IMR-90 (cell line): ENCODE measurements around the gene CD96. TPM values are rescaled to one million over a fixed set of nuclear protein-coding genes. Genes with fewer than 3 reads are reported as not detected.

Experiments
- ATAC-seq: fragments of 200-7000 bp; cut with Tn5 transposase; 2 replicates; pipeline ENCODE4 v1.9.1; 2020; ENCODE audit warnings: low read depth, mild to moderate bottlenecking, moderate library complexity
- BruUV-seq: library from RNA; stranded (reverse); fragments of 400-500 nt; replicated peaks from 2 replicates; lab custom pipeline; 2021; lab: Mats Ljungman, UMichigan
- CTCF ChIA-PET: fragments of 300-600 bp; formaldehyde crosslinking; extraction: SDS; loops from one replicate; lab custom pipeline; 2021; ENCODE audit warnings: antibody characterized with exemption; lab: Yijun Ruan, JAX
- POLR2A ChIA-PET: fragments of 300-600 bp; sonication (Branson Sonifier 250); formaldehyde crosslinking; loops from one replicate; lab custom pipeline; 2022; ENCODE audit warnings: antibody characterized with exemption; ENCODE audit not compliant: unreplicated experiment; lab: Charles Lee
- DNase-seq: peaks from one replicate; pipeline ENCODE4 v3.0.0; 2013
- H2AFZ ChIP-seq: replicated peaks from 2 replicates; pipeline ENCODE3; 2013; ENCODE audit warnings: low read length, mild to moderate bottlenecking; ENCODE audit not compliant: poor library complexity
- H2AK5ac ChIP-seq: 2 replicates; pipeline ENCODE4 v1.6.1; 2013; ENCODE audit warnings: low read depth, low read length, inconsistent platforms
- H2AK9ac ChIP-seq: replicated peaks from 2 replicates; pipeline ENCODE3; 2013; ENCODE audit warnings: mild to moderate bottlenecking, low read depth, low read length, moderate library complexity; ENCODE audit not compliant: poor library complexity
- H2BK120ac ChIP-seq: 2 replicates; pipeline ENCODE4 v1.6.1; 2013; ENCODE audit warnings: low read depth, low read length, inconsistent platforms
- H2BK15ac ChIP-seq: 3 replicates; pipeline ENCODE4 v1.6.1; 2013; ENCODE audit warnings: low read depth, low read length, inconsistent platforms
- H2BK20ac ChIP-seq: 2 replicates; pipeline ENCODE4 v1.6.1; 2013; ENCODE audit warnings: low read depth, mild to moderate bottlenecking, inconsistent platforms, low read length, moderate library complexity
- H2BK5ac ChIP-seq: 2 replicates; pipeline ENCODE4 v1.6.1; 2013; ENCODE audit warnings: mild to moderate bottlenecking, low read depth, low read length, inconsistent platforms; ENCODE audit not compliant: poor library complexity, severe bottlenecking
- H3K14ac ChIP-seq: replicated peaks from 2 replicates; pipeline ENCODE4 v1.6.1; 2013; ENCODE audit warnings: low read depth, low read length, inconsistent platforms
- H3K18ac ChIP-seq: 2 replicates; pipeline ENCODE4 v1.6.1; 2013; ENCODE audit warnings: low read depth, low read length, control low read depth
- H3K23ac ChIP-seq: 2 replicates; pipeline ENCODE4 v1.6.1; 2013; ENCODE audit warnings: low read depth, low read length, inconsistent platforms
- H3K27ac ChIP-seq: 2 replicates; pipeline ENCODE4 v1.5.1; 2013; ENCODE audit warnings: mild to moderate bottlenecking, control low read depth, low read length; ENCODE audit not compliant: insufficient read depth
- H3K27me3 ChIP-seq: 2 replicates; pipeline ENCODE4 v1.6.1; 2013; ENCODE audit warnings: low read length; ENCODE audit not compliant: control insufficient read depth, insufficient read depth
- H3K36me3 ChIP-seq: 2 replicates; pipeline ENCODE4 v1.6.1; 2013; ENCODE audit warnings: low read length, mixed read lengths; ENCODE audit not compliant: control insufficient read depth, insufficient read depth
- H3K4ac ChIP-seq: 2 replicates; pipeline ENCODE4 v1.6.1; 2013; ENCODE audit warnings: low read depth, low read length, inconsistent platforms
- H3K4me1 ChIP-seq: 2 replicates; pipeline ENCODE4 v1.6.1; 2013; ENCODE audit warnings: low read length, mixed read lengths; ENCODE audit not compliant: control insufficient read depth, insufficient read depth
- H3K4me2 ChIP-seq: 2 replicates; pipeline ENCODE4 v1.6.1; 2013; ENCODE audit warnings: low read depth, mild to moderate bottlenecking, control low read depth, low read length, moderate library complexity
- H3K4me3 ChIP-seq: 2 replicates; pipeline ENCODE4 v1.5.1; 2013; ENCODE audit warnings: low read depth, mild to moderate bottlenecking, control low read depth, low read length, moderate library complexity; ENCODE audit not compliant: insufficient read depth
- H3K56ac ChIP-seq: 2 replicates; pipeline ENCODE4 v1.6.1; 2013; ENCODE audit warnings: low read length, inconsistent platforms; ENCODE audit not compliant: insufficient read depth; ENCODE audit errors: extremely low read depth
- H3K79me1 ChIP-seq, 2 experiments: 2 replicates each; pipeline ENCODE4 v1.6.1; 2013; ENCODE audit warnings: low read length in 2 of 2, inconsistent platforms in 1 of 2, low read depth in 1 of 2
- H3K9ac ChIP-seq: 2 replicates; pipeline ENCODE4 v1.6.1; 2013; ENCODE audit warnings: low read depth, low read length, control low read depth
- H3K9me1 ChIP-seq: 2 replicates; pipeline ENCODE4 v1.6.1; 2013; ENCODE audit warnings: low read length, inconsistent platforms; ENCODE audit not compliant: insufficient read depth
- H3K9me3 ChIP-seq: 2 replicates; pipeline ENCODE4 v1.6.1; 2013; ENCODE audit warnings: low read length; ENCODE audit not compliant: control insufficient read depth, insufficient read depth
- H4K20me1 ChIP-seq: 2 replicates; pipeline ENCODE4 v1.6.1; 2013; ENCODE audit warnings: low read length, inconsistent platforms; ENCODE audit not compliant: insufficient read depth
- H4K5ac ChIP-seq: 2 replicates; pipeline ENCODE4 v1.6.1; 2013; ENCODE audit warnings: mild to moderate bottlenecking, low read depth, low read length, control low read depth
- H4K8ac ChIP-seq, 2 experiments: 2 replicates each; pipeline ENCODE4 v1.6.1; 2013; ENCODE audit warnings: low read depth in 2 of 2, low read length in 2 of 2, control low read depth in 1 of 2, inconsistent platforms in 1 of 2
- H4K91ac ChIP-seq: 2 replicates; pipeline ENCODE4 v1.6.1; 2013; ENCODE audit warnings: low read depth, low read length, inconsistent platforms; ENCODE audit not compliant: insufficient read depth
- BHLHE40 ChIP-seq: fragments of 150-350 bp; IDR thresholded peaks from 2 replicates; pipeline ENCODE4 v1.6.1; 2016; ENCODE audit warnings: mild to moderate bottlenecking, low read depth, low read length
- CEBPB ChIP-seq: IDR thresholded peaks from 2 replicates; pipeline ENCODE4 v1.6.1; 2012; ENCODE audit warnings: low read depth, low read length, improper control_type of control experiment
- CHD1 ChIP-seq: IDR thresholded peaks from 2 replicates; pipeline ENCODE4 v1.6.1; 2012; ENCODE audit warnings: low read depth, low read length, improper control_type of control experiment
- FOS ChIP-seq: fragments of 150-350 bp; IDR thresholded peaks from 2 replicates; pipeline ENCODE4 v1.6.1; 2016; ENCODE audit warnings: low read depth, low read length
- MAFK ChIP-seq: IDR thresholded peaks from 2 replicates; pipeline ENCODE4 v1.6.1; 2012; ENCODE audit warnings: low read depth, low read length, improper control_type of control experiment
- MAZ ChIP-seq: IDR thresholded peaks from 2 replicates; pipeline ENCODE4 v1.6.1; 2012; ENCODE audit warnings: low read depth, mild to moderate bottlenecking, low read length, improper control_type of control experiment, moderate library complexity, borderline replicate concordance
- MXI1 ChIP-seq: IDR thresholded peaks from 2 replicates; pipeline ENCODE4 v1.6.1; 2012; ENCODE audit warnings: low read depth, mild to moderate bottlenecking, low read length, moderate library complexity, borderline replicate concordance
- NFE2L2 ChIP-seq: fragments of 150-350 bp; IDR thresholded peaks from 2 replicates; pipeline ENCODE4 v1.6.1; 2016; ENCODE audit warnings: low read depth, mild to moderate bottlenecking, low read length
- POLR2A ChIP-seq: IDR thresholded peaks from 2 replicates; pipeline ENCODE4 v1.6.1; 2012; ENCODE audit warnings: mild to moderate bottlenecking, low read depth, low read length
- RAD21 ChIP-seq: IDR thresholded peaks from 2 replicates; pipeline ENCODE4 v1.6.1; 2012; ENCODE audit warnings: low read length, improper control_type of control experiment
- RCOR1 ChIP-seq: IDR thresholded peaks from 2 replicates; pipeline ENCODE4 v1.6.1; 2012; ENCODE audit warnings: mild to moderate bottlenecking, low read length, improper control_type of control experiment; ENCODE audit not compliant: insufficient replicate concordance
- RFX5 ChIP-seq: IDR thresholded peaks from 2 replicates; pipeline ENCODE4 v1.8.0; 2012; ENCODE audit warnings: low read depth, mild to moderate bottlenecking, low read length, moderate library complexity
- SMC3 ChIP-seq: fragments of 150-350 bp; IDR thresholded peaks from 2 replicates; pipeline ENCODE4 v1.6.1; 2016; ENCODE audit warnings: low read depth, mild to moderate bottlenecking, antibody characterized with exemption, low read length, moderate library complexity
- WGBS, 2 experiments: methylation state at CpG; one replicate each; pipeline versions ENCODE4 v1.1.5 to v1.1.7; 2013; ENCODE audit warnings: missing lambda C conversion rate in 2 of 2; ENCODE audit not compliant: insufficient read length in 1 of 2; ENCODE audit errors: extremely low coverage in 2 of 2; 5-methylcytosine and 5-hydroxymethylcytosine counted together
- dilution Hi-C: fragments of 300-500 bp; cut with HindIII; formaldehyde crosslinking; loops from one replicate; pipeline ENCODE4 v1.14.3; 2018; ENCODE audit warnings: low sequenced_read_pairs; ENCODE audit not compliant: unreplicated experiment
- in situ Hi-C: fragments of 300-500 bp; cut with MboI; formaldehyde crosslinking; loops from 3 replicates; pipeline ENCODE4 v1.14.3; 2019; ENCODE audit warnings: low sequenced_read_pairs, inconsistent platforms, mixed read lengths
- intact Hi-C: fragments of 100-400 bp; cut with micrococcal nuclease; formaldehyde crosslinking; loops from 2 replicates; pipeline ENCODE4 v1.10.0; 2022
- polyA plus RNA-seq, 3 experiments: library from polyadenylated mRNA; depleted of rRNA; stranded (reverse); fragments of >200 nt; gene quantifications; 2 replicates each; pipeline ENCODE4 v1.2.3, GENCODE V29; 2012; ENCODE audit warnings: low replicate concordance in 1 of 3
- total RNA-seq: library from RNA; depleted of rRNA; stranded (reverse); fragments of >200 nt; gene quantifications from 2 replicates; pipeline ENCODE4 v1.2.3, GENCODE V29; 2012
- TF ChIP-seq, protein P1 (sequence below): fragments of 150-350 bp; IDR thresholded peaks from 2 replicates; pipeline ENCODE4 v1.6.1; 2016; ENCODE audit warnings: low read depth, mild to moderate bottlenecking, low read length, moderate library complexity, borderline replicate concordance
- TF ChIP-seq, protein P2 (sequence below): fragments of 150-350 bp; IDR thresholded peaks from 2 replicates; pipeline ENCODE4 v1.6.1; 2017; ENCODE audit warnings: mild to moderate bottlenecking, antibody characterized with exemption, low read length, low read depth
- TF ChIP-seq, protein P3 (sequence below): conservative IDR thresholded peaks from 2 replicates; pipeline ENCODE4 v1.5.1; 2012; ENCODE audit warnings: mild to moderate bottlenecking, low read depth, low read length, improper control_type of control experiment

CD96 gene
- total and polyA plus RNA-seq, 2 of the 4 experiments (the other 2 are of a cell fraction) = 0.05 to 0.18 TPM

DNA sequence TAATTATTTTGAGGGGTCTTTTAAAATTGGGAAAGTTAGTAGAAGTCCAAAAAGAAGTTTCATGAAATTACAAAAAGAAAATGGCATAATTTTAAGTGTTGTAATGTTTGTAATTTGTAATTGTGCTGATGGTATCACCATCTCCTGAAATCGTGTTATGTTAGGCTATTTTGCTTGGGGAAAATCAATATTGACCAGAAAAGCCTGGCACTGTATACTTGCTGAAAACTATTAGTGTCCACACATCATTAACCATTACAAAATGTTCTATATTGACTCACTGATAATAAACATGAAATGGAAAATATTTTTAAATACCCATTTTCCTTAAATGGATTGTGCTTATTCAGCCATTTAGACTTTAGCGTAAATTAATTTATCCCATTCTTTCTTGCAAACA lies 93.4 kb downstream of the CD96 start:
- Histone ChIP-seq H2AFZ (no peak overlapping the region), H3K4ac (no peak overlapping the region), H4K91ac (no peak overlapping the region), H2BK120ac (no peak overlapping the region), H3K4me1 (no peaks in the 10 kb centered on the region), H2BK20ac (no peak overlapping the region), H3K23ac (no peak overlapping the region), H2AK5ac (no peak overlapping the region), H3K9me3 (no peaks in the 10 kb centered on the region), H3K9ac (no peak overlapping the region), H2BK5ac (no peak overlapping the region), H3K36me3 (no peaks in the 10 kb centered on the region), H2BK15ac (no peak overlapping the region), H3K56ac (no peak overlapping the region), H3K27me3 (no peaks in the 10 kb centered on the region), H3K27ac (no peak overlapping the region), H3K4me2 (no peak overlapping the region), H2AK9ac (no peak overlapping the region), H3K9me1 (no peaks in the 10 kb centered on the region), H4K5ac (no peak overlapping the region), H3K4me3 (no peak overlapping the region), H3K79me1 (no peaks in the 10 kb centered on the region), H3K14ac (no peak overlapping the region), H3K18ac (no peak overlapping the region), H4K20me1 (no peaks in the 10 kb centered on the region), H4K8ac (no peak overlapping the region)
- in situ Hi-C loops = no loop called here
- ATAC-seq = no peak
- BruUV-seq = no TSS peak
- TF ChIP-seq MAFK (no peak), BHLHE40 (no peak), MXI1 (no peak), CHD1 (no peak), MAZ (no peak), CEBPB (no peak), NFE2L2 (no peak), SMC3 (no peak), FOS (no peak), RCOR1 (no peak), POLR2A (no peak), RAD21 (no peak), RFX5 (no peak)
- TF ChIP-seq, protein P1, sequence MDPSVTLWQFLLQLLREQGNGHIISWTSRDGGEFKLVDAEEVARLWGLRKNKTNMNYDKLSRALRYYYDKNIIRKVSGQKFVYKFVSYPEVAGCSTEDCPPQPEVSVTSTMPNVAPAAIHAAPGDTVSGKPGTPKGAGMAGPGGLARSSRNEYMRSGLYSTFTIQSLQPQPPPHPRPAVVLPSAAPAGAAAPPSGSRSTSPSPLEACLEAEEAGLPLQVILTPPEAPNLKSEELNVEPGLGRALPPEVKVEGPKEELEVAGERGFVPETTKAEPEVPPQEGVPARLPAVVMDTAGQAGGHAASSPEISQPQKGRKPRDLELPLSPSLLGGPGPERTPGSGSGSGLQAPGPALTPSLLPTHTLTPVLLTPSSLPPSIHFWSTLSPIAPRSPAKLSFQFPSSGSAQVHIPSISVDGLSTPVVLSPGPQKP = no peak
- TF ChIP-seq, protein P2, sequence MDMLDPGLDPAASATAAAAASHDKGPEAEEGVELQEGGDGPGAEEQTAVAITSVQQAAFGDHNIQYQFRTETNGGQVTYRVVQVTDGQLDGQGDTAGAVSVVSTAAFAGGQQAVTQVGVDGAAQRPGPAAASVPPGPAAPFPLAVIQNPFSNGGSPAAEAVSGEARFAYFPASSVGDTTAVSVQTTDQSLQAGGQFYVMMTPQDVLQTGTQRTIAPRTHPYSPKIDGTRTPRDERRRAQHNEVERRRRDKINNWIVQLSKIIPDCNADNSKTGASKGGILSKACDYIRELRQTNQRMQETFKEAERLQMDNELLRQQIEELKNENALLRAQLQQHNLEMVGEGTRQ = no peak
- TF ChIP-seq, protein P3, sequence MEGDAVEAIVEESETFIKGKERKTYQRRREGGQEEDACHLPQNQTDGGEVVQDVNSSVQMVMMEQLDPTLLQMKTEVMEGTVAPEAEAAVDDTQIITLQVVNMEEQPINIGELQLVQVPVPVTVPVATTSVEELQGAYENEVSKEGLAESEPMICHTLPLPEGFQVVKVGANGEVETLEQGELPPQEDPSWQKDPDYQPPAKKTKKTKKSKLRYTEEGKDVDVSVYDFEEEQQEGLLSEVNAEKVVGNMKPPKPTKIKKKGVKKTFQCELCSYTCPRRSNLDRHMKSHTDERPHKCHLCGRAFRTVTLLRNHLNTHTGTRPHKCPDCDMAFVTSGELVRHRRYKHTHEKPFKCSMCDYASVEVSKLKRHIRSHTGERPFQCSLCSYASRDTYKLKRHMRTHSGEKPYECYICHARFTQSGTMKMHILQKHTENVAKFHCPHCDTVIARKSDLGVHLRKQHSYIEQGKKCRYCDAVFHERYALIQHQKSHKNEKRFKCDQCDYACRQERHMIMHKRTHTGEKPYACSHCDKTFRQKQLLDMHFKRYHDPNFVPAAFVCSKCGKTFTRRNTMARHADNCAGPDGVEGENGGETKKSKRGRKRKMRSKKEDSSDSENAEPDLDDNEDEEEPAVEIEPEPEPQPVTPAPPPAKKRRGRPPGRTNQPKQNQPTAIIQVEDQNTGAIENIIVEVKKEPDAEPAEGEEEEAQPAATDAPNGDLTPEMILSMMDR = no peak
- ChIA-PET CTCF (no interaction called here), POLR2A (no interaction called here)
- intact Hi-C loops = no loop called here
- WGBS, 2 experiments = no CpG with 5 or more reads among the region's 2 CpGs
- no peak for DNase-seq
- dilution Hi-C loops = no loop called here
